HG02678 (cell line): ENCODE results near the gene ZNF678.
"Not testable (repeated sequence)": the region's sequence is repeated elsewhere in the genome, so short reads cannot be mapped to it uniquely, and the experiment has no call there.

Source experiments
- ATAC-seq: cut with Tn5 transposase; IDR thresholded peaks from one replicate; pipeline ENCODE4 v1.9.1; 2021; ENCODE audit warnings: mild to moderate bottlenecking, moderate library complexity; ENCODE audit not compliant: unreplicated experiment

The ZNF678 gene

GRCh38 chr1:227710474-227710873 lies 147.1 kb downstream of the ZNF678 start:
- not testable (repeated sequence) for ATAC-seq

DNA sequence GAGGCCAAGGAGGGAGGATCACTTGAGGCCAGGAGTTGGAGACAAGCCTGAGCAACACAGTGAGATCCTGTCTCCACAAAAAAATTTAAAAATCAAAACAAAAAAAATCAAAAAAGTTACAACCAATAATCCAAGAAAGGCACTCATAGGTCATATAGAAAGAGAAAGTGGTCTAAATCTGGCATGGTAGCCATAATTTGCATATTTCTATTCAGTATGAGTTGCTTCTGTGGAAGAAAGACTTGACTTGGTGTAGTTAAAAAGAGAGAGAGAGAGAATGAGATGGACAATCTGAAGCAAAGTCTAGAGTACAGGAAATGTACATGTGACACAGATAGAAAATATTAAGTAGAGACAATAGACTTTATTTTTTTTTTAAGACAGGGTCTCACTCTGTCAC lies 149.3 kb downstream of the ZNF678 start:
- no peak for ATAC-seq

- ATAC-seq = no peak
Measured at GRCh38 chr1:227718932-227719331, 155.6 kb downstream of the ZNF678 start.

GRCh38 chr1:227723474-227723873 lies 160.1 kb downstream of the ZNF678 start:
- ATAC-seq = no peak

DNA sequence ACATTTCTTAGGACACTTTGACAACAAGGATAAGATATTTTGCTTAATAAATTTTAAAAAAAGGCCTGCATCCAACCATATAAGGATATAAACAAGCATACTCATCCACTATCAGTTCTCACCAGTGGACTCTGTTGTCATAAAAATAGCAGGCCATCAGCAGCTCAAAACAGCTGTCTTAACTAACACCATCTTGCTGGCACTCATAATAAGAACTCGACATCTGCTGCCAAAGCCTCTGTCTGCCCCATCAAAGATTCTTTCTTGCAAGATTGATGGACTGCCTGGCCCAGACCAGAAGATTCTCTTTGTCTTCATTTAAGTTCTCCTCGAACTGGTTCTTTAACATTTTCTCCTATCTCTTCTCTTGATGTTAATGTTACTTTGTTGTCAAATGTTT lies 161.7 kb downstream of the ZNF678 start:
- ATAC-seq = no peak

DNA sequence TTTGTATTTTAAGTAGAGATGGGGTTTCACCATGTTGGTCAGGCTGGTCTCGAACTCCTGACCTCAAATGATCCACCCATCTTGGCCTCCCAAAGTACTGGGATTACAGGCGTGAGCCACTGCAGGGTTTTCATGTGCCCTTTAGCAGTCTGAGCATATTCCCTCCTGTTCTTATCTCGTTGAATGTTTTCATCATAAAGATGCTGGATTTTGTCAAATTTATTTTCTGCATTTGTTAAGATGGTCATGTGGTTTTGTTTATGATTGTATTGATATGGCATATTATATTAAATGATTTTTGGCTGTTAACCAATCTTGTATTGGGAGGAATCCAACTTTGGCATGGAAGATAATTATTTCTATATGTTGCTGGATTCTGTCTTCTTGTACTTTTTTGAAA lies 163.0 kb downstream of the ZNF678 start:
- ATAC-seq = no peak
